ENCODE data around the gene FBXL14.

- TF ChIP-seq CTCF (IDR thresholded peaks at IDR 0.05; ENCODE audit: poor library complexity, severe bottlenecking) (no peak), POLR2AphosphoS5 (IDR thresholded peaks at IDR 0.05) (no peak), EZH2 (IDR thresholded peaks at IDR 0.05; ENCODE audit: borderline replicate concordance, insufficient read depth, low read length, poor library complexity, severe bottlenecking) (no peak), RAD21 (conservative IDR thresholded peaks at IDR 0.05) (no peak), REST (IDR thresholded peaks at IDR 0.05; ENCODE audit: borderline replicate concordance) (no peak), TAF1 (IDR thresholded peaks at IDR 0.05; ENCODE audit: low read depth) (no peak), MXI1 (conservative IDR thresholded peaks at IDR 0.05; ENCODE audit: poor library complexity, severe bottlenecking) (no peak)
Observed at GRCh38 chr12:1517734-1518525, 76.5 kb downstream of the FBXL14 start.
